DOHH2 (cell line): ENCODE results near the gene ZNF716.
"Not testable (repeated sequence)": the region's sequence is repeated elsewhere in the genome, so short reads cannot be mapped to it uniquely, and the experiment has no call there.

ENCODE experiments used
- CTCF ChIP-seq: fragments of 200-600 bp; sonication (generic); IDR thresholded peaks from one replicate; pipeline ENCODE4 v1.5.1; 2014; ENCODE audit warnings: antibody characterized with exemption, mild to moderate bottlenecking, low read depth, low read length; ENCODE audit not compliant: poor library complexity, severe bottlenecking
- EZH2phosphoT487 ChIP-seq: fragments of 200-600 bp; sonication (generic); IDR thresholded peaks from 2 replicates; pipeline ENCODE4 v1.6.1; 2017; ENCODE audit warnings: borderline replicate concordance, mild to moderate bottlenecking, antibody characterized with exemption, low read length, moderate library complexity, mixed read lengths

DNA sequence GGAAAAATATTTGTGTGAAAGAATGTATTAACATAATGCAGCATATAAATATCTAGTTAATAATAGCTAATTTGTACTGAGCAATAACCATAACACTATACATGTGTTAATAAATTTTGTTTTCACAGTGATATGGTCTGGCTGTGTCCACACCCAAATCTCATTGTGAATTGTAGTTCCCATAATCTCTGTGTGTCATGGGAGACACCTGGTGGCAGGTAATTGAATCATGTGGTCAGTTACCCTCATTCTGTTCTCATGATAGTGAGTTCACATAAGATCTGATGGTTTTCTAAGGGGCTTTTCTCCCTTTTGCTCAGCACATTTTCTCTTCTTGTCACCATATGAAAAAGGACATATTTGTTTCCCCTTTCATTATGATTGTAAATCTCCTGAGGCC lies 30.3 kb downstream of the ZNF716 start:
- TF ChIP-seq CTCF, result peak; percentile 39
- TF ChIP-seq EZH2phosphoT487, result not testable (repeated sequence)
